Measurements from ENCODE around the gene SELPLG.

GRCh38 chr12:108610336-108610815 lies 23.3 kb downstream of the SELPLG start:
- TF ChIP-seq, protein P1, sequence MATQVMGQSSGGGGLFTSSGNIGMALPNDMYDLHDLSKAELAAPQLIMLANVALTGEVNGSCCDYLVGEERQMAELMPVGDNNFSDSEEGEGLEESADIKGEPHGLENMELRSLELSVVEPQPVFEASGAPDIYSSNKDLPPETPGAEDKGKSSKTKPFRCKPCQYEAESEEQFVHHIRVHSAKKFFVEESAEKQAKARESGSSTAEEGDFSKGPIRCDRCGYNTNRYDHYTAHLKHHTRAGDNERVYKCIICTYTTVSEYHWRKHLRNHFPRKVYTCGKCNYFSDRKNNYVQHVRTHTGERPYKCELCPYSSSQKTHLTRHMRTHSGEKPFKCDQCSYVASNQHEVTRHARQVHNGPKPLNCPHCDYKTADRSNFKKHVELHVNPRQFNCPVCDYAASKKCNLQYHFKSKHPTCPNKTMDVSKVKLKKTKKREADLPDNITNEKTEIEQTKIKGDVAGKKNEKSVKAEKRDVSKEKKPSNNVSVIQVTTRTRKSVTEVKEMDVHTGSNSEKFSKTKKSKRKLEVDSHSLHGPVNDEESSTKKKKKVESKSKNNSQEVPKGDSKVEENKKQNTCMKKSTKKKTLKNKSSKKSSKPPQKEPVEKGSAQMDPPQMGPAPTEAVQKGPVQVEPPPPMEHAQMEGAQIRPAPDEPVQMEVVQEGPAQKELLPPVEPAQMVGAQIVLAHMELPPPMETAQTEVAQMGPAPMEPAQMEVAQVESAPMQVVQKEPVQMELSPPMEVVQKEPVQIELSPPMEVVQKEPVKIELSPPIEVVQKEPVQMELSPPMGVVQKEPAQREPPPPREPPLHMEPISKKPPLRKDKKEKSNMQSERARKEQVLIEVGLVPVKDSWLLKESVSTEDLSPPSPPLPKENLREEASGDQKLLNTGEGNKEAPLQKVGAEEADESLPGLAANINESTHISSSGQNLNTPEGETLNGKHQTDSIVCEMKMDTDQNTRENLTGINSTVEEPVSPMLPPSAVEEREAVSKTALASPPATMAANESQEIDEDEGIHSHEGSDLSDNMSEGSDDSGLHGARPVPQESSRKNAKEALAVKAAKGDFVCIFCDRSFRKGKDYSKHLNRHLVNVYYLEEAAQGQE (IDR thresholded peaks at IDR 0.05; ENCODE audit: insufficient read depth in 1 of 2, low read depth in 2 of 2, low read length in 2 of 2), result no peak
- no peak for TF ChIP-seq TAF1 (IDR thresholded peaks at IDR 0.05; ENCODE audit: borderline replicate concordance, insufficient read depth, low read length)
- no peak for TF ChIP-seq POLR2AphosphoS5 (IDR thresholded peaks at IDR 0.05; ENCODE audit: low read depth, low read length)
- no peak for TF ChIP-seq SIN3A (IDR thresholded peaks at IDR 0.05; ENCODE audit: borderline replicate concordance, insufficient read depth, low read length)
